Stimulated activated CD4-positive, alpha-beta T cell treated with anti-CD3 and anti-CD28 coated beads, Interleukin-2, amount 100 ng/mL, for 24 hours (primary cell): Measurements from ENCODE around the gene AK2.
"Not testable (repeated sequence)": the region's sequence is repeated elsewhere in the genome, so short reads cannot be mapped to it uniquely, and the experiment has no call there.

Experiments used
- DNase-seq, 2 donors: peaks; one replicate each; pipeline ENCODE4 v3.0.0-alpha.2; 2020

The AK2 gene

GRCh38 chr1:33036526-33037503, at the start of gene AK2:
AK2 (minus strand) TSS chr1:33036883; CDS start chr1:33036828, 55 bp downstream.
- peak; percentile 91 to 95 for DNase-seq

GRCh38 chr1:33086384-33086850, 49.7 kb upstream of the AK2 start:
- peak; percentile 47 to 49 for DNase-seq

DNA sequence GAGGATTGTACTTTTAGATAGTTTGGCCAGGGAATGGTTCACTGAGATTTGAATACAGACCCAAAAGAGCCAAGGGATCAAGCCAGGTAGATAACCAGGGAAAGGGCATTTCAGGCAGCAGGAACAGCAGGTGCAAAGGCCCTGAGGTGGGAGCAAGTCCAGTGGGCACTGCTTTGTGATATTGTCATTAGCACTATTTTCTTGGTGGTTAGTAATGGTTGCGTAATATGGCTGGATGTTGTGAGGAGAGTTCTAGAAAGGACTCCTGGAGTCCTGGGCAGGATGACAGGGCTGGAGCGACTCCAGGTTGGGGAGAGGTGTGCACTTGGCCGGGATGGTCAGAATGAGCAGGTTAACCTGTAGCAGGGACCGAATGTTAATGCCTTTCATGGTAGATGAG, 48.6 kb upstream of the AK2 start:
- no peak for DNase-seq

- no peak for DNase-seq
These were observed 46.0 kb upstream of the AK2 start for GRCh38 chr1:33082575-33083108.

- no peak for DNase-seq
These were observed 45.0 kb upstream of the AK2 start for GRCh38 chr1:33081554-33082305.

- peak; percentile 98 for DNase-seq
These were observed 44.3 kb upstream of the AK2 start, which contains the start of gene AZIN2 for GRCh38 chr1:33080885-33081553. AZIN2 (plus strand) TSS chr1:33081153; CDS start chr1:33082250, 1,097 bp downstream.

DNA sequence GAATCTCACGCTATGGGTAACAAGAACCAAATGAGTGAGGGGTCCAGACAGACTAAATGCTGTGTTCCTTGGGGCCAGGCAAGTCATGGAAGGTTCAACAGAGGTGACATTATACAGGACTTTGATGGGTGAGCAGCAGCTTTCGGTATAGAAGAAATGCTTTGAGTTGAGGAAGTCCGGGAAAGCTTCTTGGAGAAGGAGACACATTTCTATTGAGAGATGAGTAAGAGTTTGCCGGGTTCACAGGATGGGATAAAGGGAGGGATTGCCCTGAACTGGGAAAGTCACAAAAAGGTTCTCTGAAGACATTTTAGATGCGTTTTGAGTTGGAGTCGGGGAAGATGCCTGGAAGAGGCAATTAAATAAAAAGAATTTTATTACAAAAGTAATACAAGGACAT, 43.7 kb upstream of the AK2 start:
- DNase-seq = no peak

GRCh38 chr1:33078030-33078591, 41.4 kb upstream of the AK2 start:
- no peak for DNase-seq

- DNase-seq = no peak
These were observed 37.7 kb upstream of the AK2 start for GRCh38 chr1:33074193-33074945.

DNA sequence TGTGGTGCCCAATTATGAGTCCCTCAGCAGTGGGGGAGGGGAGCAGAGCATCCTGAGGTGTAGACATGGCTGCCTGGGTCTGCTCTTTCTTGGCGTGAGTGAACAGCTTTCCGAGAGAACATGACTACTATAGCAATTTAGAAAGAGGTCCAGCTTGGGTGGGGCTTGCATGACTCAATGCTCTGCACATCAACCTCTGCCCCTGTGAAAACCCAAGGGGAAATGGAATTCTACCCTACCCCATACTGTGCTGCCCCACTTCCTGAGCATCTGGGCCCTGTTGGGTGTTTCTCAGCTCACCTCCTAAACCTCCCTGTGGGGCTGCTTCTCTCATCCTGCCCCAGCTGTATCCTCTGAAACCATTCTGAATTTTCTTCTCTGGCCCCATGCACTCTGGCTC, 36.0 kb upstream of the AK2 start:
- no peak for DNase-seq

DNA sequence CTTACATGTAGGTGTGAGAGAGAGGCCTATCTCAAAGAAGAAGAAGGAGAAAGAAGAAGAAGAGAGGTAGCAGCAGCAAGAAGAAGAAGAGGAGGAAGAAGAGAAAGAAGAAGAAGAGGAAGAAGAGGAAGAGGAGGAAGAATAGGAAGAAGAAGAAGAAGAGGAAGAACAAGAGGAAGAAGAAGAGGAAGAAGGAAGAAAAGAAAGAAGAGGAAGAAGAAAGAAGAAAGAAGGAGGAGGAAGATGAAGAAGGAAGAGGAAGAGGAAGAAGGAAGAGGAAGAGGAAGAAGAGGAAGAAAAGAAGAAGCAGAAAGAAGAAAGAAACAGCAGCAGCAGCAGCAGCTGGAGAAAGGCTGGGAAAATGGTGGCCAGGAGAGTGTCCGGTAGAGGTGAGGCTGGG, 33.9 kb upstream of the AK2 start:
- no peak for DNase-seq

GRCh38 chr1:33068108-33068507, 31.4 kb upstream of the AK2 start:
- not testable (repeated sequence) for DNase-seq

DNA sequence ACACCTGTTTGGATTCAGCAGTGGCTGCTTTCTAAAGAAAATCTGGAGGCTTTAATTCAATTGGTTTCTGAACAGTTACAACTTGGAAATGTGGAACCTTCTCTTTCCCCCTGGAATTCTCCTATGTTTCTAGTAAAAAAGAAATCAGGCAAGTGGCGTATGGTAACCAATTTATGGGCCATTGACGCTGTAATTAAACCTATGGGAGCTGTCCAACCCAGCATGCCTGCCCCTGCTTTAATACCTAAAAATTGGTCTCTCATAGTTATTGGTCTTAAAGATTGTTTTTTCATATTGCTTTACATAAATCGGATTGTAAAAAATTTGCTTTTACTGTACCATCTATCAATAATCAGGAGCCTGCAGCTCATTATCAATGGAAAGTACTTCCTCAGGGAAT, 29.8 kb upstream of the AK2 start:
- not testable (repeated sequence) for DNase-seq

- no peak for DNase-seq
These were observed 28.6 kb upstream of the AK2 start for GRCh38 chr1:33065301-33065700.

- DNase-seq = not testable (repeated sequence)
These were observed 27.6 kb upstream of the AK2 start for GRCh38 chr1:33064284-33064683.

DNA sequence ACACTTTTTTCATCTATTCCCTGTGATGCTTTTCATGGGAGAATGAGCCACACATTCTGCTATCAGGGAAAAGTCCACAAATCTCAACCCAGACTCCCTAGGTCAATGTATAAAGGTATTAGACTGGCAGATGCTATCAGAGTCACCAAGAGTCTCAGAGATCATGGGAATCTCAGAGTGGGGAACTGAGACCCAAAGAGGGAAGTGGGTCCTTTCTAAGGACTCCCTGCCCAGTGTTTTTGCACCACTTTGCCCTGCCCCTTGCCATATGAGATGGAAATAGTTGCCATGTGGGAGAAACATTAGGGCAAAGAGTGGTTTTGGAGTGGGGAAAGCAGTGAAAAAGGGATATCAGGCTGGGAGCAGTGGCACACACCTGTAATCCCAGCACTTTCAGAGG, 25.2 kb upstream of the AK2 start:
- no peak for DNase-seq

GRCh38 chr1:33060579-33061083, 23.9 kb upstream of the AK2 start:
- DNase-seq = no peak

- DNase-seq = no peak
These were observed 20.4 kb upstream of the AK2 start for GRCh38 chr1:33057095-33057494.

- DNase-seq = no peak
These were observed 19.7 kb upstream of the AK2 start for GRCh38 chr1:33056426-33056825.

GRCh38 chr1:33055210-33056008, 18.7 kb upstream of the AK2 start:
- peak; percentile 11 to 28 for DNase-seq
